HG03571 (cell line): Measurements from ENCODE around the gene LIPC.

ENCODE experiments used
- ATAC-seq: cut with Tn5 transposase; IDR thresholded peaks from one replicate; pipeline ENCODE4 v1.9.1; 2021; ENCODE audit not compliant: unreplicated experiment

LIPC gene

GRCh38 chr15:58431221-58432149, at the start of gene LIPC:
Gene LIPC (plus strand): TSS chr15:58431991. CDS start chr15:58432033, 42 bp downstream.
- no peak for ATAC-seq

- ATAC-seq: no peak
These were observed 47.9 kb upstream of the LIPC start for GRCh38 chr15:58383876-58384275.

GRCh38 chr15:58384667-58385066, 47.1 kb upstream of the LIPC start:
- no peak for ATAC-seq

- ATAC-seq: no peak
These were observed 45.7 kb upstream of the LIPC start for GRCh38 chr15:58386081-58386480.

GRCh38 chr15:58386641-58387040, 45.1 kb upstream of the LIPC start:
- no peak for ATAC-seq

- ATAC-seq: no peak
These were observed 44.7 kb upstream of the LIPC start for GRCh38 chr15:58387130-58387529.

- ATAC-seq: no peak
These were observed 43.6 kb upstream of the LIPC start for GRCh38 chr15:58388211-58388610.

GRCh38 chr15:58390118-58390517, 41.7 kb upstream of the LIPC start:
- no peak for ATAC-seq

- no peak for ATAC-seq
These were observed 41.1 kb upstream of the LIPC start for GRCh38 chr15:58390655-58391054.

- no peak for ATAC-seq
These were observed 40.7 kb upstream of the LIPC start for GRCh38 chr15:58391088-58391487.

- ATAC-seq: no peak
These were observed 39.6 kb upstream of the LIPC start for GRCh38 chr15:58392141-58392540.

GRCh38 chr15:58392611-58393161, 39.1 kb upstream of the LIPC start:
- ATAC-seq: no peak

GRCh38 chr15:58393241-58393662, 38.5 kb upstream of the LIPC start:
- no peak for ATAC-seq

GRCh38 chr15:58396181-58396580, 35.6 kb upstream of the LIPC start:
- no peak for ATAC-seq

- ATAC-seq: no peak
These were observed 33.7 kb upstream of the LIPC start for GRCh38 chr15:58398071-58398470.

- no peak for ATAC-seq
These were observed 33.1 kb upstream of the LIPC start for GRCh38 chr15:58398643-58399042.

GRCh38 chr15:58399739-58400138, 32.1 kb upstream of the LIPC start:
- no peak for ATAC-seq

- ATAC-seq: no peak
These were observed 30.5 kb upstream of the LIPC start for GRCh38 chr15:58401276-58401675.

GRCh38 chr15:58401991-58402649, 29.7 kb upstream of the LIPC start:
- ATAC-seq: no peak

GRCh38 chr15:58403581-58403980, 28.2 kb upstream of the LIPC start:
- ATAC-seq: no peak

GRCh38 chr15:58404020-58404419, 27.8 kb upstream of the LIPC start:
- no peak for ATAC-seq

GRCh38 chr15:58404722-58405121, 27.1 kb upstream of the LIPC start:
- no peak for ATAC-seq
